ENCODE data around the gene FAM193A.
"Not testable (repeated sequence)": the region's sequence is repeated elsewhere in the genome, so short reads cannot be mapped to it uniquely, and the experiment has no call there.

Gene FAM193A

DNA sequence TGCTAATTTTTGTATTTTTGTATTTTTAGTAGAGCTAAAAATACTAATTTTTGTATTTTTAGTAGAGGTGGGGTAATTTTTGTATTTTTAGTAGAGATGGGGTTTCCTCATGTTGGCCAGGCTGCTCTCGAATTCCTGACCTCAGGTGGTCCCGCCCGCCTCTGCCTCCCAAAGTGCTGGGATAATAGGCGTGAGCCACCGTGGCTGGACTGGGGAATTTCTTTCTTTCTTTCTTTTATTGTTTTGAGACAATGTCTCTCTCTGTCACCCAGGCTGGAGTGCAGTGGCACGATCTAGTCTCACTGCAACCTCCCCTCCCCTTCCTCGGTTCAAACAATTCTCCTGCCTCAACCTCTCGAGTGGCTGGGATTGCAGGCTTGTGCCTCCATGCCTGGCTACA is 83.0 kb downstream of the FAM193A start:
- DNase-seq: no peak

DNA sequence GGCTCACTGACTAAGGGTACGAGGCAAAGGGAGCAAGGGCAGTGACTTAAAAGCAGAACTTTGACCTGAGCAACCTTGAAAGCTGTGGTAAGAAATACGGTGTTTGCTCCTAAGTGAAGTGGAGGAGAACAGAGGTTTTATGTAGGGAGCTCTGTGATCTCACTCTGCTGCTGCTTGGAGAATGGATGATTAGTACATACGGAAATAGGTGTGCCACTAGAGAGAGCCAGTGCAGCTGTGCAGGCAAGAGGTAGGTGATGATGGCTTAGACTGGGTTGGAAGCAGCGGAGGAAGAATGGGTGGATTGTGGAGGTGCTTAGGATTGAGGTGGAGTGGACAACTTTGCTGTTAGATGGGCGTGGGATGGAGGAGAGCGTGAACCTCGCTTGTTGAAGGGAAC is 85.0 kb downstream of the FAM193A start:
- no peak for DNase-seq

DNA sequence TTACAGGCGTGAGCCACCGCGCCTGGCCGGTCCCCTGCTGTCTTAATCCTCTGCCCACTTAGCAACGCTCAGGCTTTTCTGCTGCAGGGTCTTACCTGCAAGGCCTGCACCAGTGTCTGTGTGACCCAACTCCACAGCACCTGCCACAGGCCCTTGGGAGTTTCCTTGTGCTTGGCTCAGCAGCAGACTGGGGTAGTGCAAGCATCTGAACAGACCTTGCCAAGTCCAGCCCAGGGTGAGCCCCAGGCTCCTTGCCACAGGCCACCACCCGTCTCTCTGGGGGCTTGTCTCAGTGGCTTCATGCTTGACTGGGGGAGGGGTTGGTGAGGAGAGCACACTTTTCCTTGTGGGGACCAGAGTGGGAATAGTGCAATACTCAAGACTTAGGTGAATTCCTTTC is 87.0 kb downstream of the FAM193A start:
- no peak for DNase-seq

DNA sequence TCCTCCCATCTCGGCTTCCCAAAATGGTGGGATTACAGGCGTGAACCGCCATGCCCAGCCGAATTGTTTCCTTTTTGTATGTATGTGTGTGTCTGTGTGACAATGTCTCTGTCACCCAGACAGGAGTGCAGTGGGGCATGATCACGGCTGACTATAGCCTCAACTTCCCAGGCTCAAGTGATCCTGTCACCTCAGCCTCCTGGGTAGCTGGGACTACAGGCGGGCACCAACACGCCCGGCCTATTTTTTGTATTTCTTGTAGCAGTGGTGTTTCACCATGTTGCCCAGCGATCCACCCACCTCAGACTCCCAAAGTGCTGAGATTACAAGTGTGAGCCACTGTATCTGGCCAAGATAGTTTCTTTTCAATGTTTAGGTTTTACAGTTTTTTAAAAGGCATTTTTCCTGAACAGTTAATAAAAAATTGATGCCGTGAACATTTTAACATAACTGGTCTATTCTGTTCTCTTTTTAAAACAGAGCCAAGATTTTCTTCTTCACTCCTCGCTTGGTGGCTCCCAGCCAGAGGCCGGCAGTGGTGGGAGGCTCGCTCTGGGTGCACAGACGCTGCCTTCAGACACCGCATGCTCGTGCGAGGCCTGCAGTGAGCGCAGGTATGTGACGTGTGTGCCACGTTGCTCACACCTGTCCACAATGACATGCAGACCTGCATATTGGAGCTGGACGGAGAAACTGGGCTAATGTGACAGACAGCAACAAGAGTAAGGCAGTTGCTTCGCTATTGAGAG is 88.5 kb downstream of the FAM193A start:
- DNase-seq: no peak

DNA sequence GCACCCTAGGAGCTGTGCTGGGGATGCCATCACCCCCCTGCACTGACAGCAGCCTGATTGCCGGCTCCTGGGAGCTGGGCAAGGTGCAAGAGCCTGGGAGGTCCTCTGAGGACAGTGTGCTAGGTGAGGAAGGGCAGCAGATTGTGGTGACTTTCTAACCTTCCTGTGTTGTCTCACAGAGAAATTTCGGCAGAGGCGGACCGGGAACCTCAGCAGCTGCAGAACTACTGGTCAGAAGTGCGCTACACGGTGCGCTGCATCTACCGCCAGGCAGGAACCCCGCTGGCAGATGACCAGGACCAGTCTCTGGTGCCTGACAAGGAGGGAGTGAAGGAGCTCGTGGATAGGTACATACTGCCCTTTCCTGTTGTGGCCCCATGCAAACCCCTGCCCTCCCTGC is 89.8 kb downstream of the FAM193A start:
- DNase-seq: no peak

DNA sequence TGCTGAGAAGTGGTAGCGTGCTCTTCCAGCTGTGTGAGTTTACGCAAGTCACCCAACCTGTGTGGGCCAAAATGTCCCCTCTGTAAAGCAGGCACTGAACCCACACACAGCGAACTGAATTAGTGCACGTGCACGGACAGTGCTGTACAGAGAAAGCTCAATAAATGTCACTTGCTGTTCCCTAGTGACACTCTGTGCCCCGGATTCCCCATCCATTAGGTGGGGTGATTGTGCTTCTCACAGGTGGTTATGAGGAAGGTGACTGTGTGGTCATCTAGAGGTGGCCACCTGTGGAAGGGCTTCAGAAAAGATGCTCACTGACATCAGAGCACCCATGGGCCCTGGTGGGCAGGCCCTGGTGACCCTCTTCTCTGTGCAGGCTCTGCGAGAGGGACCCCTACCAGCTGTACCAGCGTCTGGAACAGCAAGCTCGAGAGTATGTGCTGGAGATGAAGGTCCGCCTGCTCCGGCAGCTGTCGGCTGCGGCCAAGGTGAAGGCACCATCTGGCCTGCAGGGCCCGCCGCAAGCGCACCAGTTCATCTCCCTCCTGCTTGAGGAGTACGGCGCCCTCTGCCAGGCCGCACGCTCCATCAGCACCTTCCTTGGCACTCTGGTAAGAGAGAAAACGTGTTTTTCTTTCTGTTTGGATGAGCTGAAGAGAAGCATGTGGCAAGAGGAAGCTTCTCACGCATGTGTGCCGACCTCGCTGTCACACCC is 94.3 kb downstream of the FAM193A start:
- no peak for DNase-seq

DNA sequence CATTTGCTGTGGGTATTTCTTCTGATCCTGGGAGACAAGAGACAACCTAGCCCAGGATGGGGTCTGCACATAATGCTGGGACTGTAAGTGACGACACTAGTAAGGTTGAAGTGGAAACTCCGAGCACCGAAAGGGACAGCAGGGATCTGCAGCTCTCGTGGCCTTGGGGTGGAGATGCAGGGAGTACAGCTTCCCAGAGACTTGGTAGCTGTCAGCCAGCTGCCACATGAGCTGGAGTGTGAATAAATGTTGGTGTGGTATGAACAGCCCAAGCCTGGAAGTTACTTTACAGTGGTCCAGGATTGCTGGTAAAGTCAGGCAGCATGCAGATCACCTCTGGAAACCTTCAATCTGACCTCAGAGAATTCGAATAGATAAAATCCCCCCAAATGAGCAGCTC is 97.6 kb downstream of the FAM193A start:
- DNase-seq: no peak

DNA sequence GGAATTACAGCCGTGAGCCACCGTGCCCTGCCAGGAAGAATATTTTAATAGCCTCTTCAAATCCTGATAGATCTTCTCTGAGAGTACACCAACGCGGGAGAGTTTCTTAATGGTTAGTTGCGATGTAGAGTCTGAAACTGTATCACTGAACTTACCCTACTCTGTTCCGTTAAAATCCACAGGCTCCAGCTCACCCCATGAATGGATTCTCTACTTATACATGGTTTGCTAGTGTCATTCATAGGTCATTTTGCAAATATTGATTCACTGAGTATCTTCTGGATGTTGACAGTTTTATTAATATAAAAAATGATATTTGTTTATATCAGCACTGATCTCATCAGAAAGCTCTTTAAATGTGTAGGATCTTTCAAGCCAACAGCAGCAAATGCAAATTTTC is 99.9 kb downstream of the FAM193A start:
- DNase-seq: no peak

DNA sequence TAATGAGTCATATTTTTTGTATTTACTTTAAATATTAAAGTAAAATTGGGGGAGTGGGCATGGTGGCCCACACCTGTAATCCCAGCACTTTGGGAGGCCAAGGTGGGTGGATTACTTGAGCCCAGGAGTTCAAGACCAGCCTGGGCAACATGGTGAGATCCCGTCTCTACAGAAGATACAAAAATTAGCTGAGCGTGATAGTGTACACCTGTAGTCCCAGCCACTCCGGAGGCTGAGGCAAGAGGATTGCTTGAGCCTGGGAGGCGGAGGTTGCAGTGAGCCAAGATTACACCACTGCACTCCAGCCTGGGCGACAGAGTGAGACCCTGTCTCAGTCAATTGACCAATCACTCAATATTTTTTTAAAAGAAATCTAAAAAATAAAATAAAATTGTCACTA is 100.5 kb downstream of the FAM193A start:
- DNase-seq: not testable (repeated sequence)

DNA sequence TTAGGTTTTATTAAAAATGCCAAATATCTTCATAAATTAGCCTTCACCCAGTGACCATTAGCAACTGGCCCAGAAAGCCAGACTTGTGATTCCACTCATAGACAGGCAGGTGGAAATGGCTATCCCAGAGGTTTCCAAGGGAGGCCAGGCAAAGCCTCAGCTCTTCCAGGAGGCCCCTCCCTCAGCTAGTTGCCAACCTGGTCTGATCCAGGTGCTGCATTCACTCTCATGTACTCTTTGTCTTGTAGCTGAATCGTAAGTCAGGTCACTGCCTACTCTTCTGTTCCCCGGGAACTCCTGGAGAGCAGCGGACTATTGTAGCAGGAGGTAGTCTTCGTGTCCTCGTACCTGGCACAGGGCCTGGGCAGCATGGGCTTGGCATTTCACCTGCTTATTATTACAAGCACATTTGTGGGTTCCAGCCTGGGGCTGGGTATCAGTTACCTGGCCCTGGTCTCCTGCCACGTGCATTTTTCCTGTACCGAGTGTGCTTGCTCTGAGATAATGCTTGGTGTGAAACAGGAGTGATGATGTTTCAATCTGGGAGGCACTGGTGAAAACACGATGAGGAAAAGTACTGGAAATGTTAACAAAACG is 101.6 kb downstream of the FAM193A start:
- DNase-seq: no peak

DNA sequence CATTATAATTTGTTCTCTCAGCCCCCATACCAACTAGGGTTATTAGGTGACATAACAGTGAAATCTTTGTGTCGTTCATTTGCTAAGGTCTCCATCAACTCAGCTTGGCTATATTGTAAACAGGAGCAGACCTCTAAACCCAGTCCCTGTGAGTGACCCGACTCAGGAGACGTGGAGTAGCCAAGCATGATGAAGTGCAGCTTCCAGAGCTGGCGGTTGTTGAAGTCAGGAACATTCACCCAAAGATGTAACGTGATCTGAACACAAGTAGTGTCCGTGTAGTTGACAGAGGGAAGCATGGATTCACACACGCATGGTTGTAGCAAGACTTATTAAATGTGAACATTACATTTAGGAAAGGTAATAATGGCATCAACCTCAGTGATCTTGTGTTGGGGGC is 102.3 kb downstream of the FAM193A start:
- no peak for DNase-seq

DNA sequence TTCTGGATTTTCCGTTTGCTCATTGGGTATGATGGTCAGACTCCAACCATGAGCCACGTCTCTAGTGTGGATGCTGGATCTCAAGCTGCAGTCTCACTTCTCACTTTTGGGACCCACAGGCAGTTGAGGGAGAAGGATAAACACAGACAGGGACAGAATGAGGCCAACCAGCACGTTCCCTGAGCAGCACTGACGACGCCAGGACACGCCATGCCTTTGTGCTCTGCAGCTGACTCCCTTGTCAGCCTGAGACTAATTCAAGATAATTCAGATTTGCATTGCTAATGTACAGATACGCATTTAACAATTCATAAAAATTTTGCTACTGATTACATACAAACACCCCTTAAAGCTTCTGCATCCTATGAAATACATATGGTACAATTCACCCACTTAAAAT is 106.5 kb downstream of the FAM193A start:
- DNase-seq: no peak

DNA sequence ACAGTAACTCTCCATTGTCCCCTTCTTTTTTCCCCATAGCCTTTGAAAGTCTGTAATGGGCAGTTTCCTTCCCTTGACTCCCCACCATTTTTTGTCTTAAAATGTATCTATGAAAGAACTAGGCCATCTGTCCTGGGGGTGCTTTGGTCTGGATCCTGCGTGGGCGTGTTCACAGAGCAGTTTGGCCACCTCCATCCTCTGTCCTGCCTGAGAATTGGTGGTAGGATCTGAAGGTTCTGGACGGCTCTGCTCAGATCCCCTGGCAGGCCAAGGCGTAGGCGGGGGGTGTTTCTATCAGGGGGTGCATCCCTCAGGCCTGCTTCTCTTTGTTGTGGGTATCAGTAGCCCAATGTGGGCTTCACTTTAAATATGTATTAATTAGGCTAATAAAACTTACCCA is 107.1 kb downstream of the FAM193A start:
- no peak for DNase-seq

DNA sequence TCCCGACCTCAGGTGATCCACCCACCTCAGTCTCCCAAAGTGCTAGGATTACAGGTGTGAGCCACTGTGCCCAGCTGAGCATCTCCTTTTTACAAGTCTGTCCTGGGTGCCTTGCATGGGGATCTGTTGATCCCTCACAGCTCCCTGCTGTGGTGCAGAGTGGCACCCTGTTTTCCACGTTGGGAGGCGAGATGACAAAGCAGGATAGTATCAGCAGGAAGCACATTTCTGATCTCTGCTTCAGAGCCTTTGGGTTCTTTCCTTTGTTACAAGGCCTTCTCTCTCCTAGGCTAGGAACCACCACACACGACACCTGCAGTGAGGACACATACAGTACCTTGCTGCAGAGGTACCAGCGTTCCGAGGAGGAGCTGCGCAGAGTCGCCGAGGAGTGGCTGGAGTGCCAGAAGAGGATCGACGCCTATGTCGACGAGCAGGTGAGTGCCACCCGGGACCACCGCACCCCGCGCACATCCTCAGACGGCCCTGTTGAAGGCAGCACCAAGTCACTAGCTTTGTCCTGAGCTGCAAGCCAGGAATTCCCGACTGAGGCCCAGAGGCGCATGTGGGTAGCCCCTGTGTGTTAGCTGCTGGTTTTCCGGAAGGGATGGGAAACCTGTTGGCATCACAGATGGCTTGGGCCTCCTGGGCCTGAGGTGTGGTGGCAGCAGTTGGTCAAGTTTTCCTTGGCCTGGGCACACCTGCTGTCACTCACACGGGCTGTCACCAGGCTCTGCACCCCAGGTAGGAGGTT is 110.1 kb downstream of the FAM193A start:
- DNase-seq: no peak

DNA sequence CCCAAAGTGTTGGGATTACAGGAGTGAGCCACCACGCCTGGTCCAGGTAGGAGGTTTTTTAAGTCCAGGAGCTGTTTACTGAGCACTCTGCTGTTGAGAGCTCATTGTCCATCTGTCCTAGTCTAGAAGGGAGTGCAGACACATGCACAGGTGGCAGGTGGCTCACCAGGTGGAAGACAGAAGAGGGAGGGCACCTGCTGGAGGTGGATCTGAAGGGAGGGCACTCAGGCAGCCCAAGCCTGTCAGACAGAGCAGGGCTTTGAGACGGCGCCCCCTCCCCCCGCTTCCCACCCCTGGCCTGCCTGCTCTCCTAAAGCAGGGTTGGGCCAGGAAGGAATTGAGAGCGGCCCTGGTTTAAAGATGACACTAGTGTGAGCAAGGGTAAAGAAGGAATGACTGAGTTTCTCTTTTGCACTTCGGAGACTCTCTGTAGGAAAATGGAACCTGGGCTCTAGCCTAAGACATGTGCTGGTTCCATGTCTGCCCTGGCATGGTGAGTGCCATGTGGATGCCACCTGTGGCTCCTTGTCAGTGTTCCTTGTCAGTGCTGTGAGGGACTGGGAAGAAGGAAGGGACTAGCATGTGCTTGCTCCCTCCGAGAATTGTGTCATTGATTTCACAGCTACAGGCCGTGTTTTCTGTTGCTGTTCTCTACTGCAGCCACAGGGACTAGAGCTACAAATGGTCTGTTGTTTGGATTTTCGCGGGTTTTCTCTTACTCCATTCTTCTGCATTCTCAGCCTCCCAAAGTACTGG is 111.1 kb downstream of the FAM193A start:
- no peak for DNase-seq

DNA sequence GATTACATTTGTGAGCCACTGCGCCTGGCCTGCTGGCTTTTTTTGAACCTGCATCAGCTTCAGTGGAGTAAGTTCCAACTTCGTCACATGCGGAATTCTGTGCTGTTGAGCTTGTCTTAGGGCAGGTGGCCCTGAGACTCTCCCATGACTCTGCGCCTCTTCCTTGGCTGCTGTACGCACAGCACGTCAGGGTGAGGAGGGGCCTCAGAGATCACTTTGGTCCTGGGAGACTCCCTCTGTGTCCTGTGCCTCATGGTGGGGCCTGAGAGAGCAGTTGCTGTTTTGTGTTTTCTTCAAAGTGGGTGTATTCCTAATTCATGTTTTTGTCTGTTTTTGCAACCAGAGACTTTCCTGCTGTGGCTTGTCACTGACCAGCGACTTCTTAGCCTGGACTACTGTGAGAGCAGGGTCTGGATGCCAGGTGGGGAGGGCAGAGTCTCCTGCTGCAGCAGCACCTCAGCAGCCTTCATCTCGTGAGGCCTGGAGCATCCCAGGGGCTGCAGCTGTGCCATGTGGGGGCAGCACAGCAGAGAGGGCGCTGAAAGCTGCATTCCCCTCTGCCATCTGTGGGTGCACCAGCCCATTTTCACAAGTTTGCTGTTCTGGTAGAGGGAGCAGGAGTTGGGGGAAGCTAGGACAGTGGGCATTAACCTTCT is 111.8 kb downstream of the FAM193A start:
- no peak for DNase-seq

DNA sequence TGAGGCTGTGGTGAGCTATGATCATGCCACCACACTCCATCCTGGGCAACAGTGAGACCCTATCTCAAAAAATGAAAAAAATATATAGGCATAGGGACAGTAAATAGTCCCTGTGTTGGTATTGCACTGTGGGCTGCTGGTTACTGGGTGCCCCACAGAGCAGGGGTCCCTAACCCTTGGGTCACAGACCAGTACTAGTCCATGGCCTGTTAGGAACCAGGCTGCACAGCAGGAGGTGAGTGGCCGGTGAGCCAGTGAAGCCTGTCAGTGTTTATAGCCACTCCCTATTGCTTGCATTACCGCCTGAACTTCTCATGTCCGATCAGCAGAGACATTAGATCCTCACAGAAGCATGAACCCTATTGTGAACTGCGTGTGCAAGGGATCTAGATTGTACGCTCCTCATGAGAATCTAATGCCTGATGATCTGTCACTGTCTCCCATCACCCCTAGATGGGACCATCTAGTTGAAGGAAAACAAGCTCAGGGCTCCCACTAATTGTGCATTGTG is 113.2 kb downstream of the FAM193A start:
- DNase-seq: no peak

DNA sequence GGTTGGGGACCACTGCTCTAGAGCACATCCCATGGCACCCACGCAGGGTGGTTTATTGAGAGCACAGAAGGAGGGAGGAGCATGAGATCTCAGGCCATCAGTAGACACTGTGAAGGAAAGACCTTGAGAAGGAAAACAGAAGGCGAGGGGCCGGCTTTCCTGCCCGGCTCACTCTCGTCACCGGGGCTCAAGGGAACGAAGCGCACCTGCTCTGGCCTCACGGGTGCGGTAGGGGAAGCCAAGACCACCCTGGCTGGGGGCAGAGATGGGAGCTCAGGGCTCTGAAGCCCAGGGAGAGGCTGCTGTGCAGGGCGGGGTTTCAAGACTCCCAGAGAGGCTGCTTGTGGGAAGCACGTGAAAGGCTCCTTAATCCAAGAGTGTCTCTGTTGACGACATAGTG is 113.8 kb downstream of the FAM193A start:
- no peak for DNase-seq

DNA sequence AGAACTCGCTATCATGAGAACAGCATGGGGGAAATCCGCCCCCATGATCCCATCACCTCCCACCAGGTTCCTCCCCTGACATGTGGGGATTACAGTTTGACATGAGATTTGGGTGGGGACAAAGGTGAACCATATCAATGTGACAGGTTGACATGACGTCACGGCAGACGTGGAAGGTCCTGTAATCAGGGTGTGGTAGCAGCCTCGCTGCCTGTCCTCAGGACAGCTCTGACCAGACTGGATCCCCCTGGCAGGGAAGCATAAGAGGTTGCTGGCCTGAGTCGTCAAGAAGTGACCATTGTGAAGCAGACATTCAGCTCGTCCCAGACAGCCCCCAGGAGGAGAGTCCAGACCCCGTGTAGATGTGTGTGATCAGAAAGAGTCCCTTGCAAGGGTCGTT is 115.1 kb downstream of the FAM193A start:
- no peak for DNase-seq

DNA sequence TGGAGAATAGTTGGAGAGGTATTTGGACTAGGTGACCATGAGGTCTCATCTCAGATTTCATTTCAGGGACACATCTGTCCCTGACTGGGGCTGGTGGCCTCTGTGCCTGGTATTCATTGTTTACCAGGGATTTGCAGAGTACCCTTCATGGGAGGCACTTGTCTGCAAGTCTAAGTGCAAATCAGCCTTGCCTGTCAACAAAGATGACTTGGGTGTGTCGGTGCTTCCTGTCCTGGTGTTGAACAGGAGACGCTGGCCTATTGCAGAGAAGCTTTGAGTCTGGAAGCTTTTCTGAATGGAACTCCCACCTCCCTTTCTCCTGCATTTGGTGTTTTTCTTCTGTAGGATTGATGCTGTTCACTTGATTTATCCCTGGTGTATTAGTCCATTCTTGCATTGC is 115.6 kb downstream of the FAM193A start:
- DNase-seq: no peak

DNA sequence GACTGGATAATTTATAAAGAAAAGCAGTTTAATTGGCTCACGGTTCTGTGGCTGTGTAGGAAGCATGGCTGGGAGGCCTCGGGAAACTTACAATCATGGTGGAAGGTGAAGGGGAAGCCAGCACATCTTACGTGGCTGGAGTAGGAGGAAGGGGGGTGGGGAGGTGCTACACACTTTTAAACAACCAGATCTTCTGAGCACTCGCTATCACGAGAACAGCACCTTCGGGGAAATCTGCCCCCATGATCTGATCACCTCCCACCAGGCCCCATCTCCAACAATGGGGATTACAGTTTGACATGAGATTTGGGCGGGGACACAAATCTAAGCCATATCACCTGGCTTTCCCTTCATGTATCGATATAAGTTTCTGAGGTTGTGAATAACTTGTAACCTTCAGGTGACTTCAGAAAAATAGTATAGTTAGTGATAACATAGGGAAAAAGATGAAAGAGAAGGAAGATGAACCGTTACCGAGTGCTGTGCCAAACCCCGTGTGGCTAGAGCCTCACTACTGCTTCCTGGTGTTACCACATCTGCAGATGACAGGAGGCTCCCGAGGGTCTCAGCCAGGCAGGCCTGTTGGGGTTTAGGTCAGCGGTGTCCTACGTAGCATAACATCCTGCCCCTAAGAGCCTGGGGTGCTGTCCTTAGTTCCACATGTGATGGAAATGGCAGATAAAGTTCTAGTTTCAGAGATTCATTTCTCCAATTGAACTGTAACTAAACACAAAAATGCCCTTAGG is 116.1 kb downstream of the FAM193A start:
- no peak for DNase-seq

Data from CD4-positive, alpha-beta T cell treated with Interleukin-21 for 1 hour (primary cell).